Stimulated activated CD8-positive, alpha-beta memory T cell treated with anti-CD3 and anti-CD28 coated beads, Interleukin-4, amount 100 ng/mL, for 1 hour (primary cell): ENCODE data around the gene YOD1.

ENCODE experiments used
- DNase-seq, 2 donors: peaks; one replicate each; pipeline ENCODE4 v3.0.0-alpha.2; 2020; ENCODE audit warnings: low read depth in 2 of 2, low spot score in 1 of 2

Gene YOD1

DNA sequence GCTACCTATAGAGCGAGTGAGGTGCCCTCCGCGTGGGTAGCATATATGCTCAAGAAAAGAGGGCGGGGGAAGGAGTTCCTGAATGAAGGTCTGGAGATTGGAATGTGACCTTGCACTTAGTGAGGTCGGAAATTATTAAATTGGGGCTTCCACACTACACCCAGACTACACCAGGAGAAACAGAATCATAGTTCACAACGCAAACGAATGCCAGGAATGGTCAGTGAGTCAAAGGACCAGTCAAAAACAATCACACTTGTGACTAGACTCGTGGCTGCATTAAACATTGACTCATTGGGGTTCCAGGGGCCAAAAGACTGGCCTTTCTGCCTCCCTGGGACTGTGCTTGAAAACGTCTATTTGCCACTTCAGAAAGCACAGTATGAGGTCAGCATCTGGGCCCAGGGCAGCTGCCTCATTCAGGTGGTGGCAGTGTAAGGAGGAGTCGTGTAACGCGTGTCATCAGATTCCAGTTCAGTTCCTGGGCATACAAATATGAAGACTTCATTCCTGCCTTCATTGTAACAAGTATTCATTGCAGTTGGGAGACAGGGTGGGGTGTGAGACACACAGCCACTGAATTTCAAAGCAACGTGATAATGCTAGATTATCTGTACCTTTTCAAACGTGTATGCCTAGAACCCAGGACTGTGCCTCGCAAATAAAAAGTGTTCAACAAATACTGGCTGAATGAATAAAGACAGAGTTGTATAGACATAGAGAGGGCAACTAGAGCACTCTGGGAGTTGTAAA, at the start of gene YOD1:
Gene YOD1, minus strand, starts transcription at position 18 of the 753 bp plus-strand sequence. CDS start 178 bp downstream, outside the sequence.
- DNase-seq, result no peak

GRCh38 chr1:207097871-207098324, 46.9 kb upstream of the YOD1 start:
- no peak for DNase-seq

- DNase-seq, result no peak
Measured at GRCh38 chr1:207093944-207094343, 42.9 kb upstream of the YOD1 start.

DNA sequence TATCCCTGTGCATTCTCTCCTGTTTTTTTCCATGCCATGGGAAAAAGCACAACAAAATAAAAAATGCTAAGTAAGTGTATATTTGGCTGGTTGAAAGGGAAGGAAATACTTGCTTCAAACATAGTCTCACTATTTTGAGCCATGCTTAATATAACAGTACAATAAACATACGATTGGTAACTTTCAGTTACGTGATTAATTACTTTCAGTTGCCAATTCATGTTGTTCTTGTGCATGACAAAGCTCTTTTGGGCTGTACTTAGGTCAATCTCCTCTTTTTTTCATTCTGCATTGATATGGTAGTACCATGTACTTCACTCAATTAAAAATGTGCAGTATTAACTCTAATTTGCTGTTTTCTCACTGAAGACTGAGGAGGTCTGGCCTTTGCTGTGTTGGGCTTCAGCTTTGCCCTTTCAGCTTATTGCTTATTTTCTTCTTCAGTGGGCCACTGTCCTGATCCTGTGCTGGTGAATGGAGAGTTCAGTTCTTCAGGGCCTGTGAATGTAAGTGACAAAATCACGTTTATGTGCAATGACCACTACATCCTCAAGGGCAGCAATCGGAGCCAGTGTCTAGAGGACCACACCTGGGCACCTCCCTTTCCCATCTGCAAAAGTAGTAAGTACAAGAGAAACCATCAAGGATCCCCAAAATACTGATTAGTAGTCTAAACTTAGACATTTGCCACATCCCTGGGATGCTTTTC, 40.3 kb upstream of the YOD1 start:
- DNase-seq, result no peak

DNA sequence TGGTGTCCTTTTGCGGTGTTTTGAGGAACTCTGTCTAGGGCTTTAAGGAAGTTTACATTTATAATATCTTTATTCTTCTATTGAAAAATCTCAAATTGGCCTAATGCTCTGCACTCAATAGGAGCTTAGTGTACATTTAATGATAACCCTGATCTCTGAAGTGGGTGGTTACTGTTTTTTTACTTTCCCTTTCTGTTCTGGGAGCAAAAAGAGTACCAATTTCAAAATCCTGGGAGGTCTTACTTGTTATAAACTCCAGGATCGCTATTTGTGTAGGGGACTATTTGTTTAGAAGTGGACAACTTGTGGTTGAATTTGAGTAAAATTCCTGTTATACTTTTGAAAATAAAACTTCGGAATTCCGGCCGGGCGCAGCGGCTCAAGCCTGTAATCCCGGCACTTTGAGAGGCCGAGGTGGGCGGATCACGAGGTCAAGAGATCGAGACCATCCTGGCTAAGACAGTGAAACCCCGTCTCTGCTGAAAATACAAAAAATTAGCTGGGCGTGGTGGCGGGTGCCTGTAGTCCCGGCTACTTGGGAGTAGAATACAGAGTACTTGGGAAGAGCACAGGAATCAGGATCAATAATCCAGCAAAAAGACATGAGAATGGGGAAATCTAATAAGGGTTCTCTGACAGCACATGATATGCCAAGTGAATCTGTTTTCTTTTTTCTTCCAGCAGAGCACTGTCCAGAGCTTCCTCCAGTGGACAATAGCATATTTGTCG, 38.8 kb upstream of the YOD1 start:
- DNase-seq, result no peak

DNA sequence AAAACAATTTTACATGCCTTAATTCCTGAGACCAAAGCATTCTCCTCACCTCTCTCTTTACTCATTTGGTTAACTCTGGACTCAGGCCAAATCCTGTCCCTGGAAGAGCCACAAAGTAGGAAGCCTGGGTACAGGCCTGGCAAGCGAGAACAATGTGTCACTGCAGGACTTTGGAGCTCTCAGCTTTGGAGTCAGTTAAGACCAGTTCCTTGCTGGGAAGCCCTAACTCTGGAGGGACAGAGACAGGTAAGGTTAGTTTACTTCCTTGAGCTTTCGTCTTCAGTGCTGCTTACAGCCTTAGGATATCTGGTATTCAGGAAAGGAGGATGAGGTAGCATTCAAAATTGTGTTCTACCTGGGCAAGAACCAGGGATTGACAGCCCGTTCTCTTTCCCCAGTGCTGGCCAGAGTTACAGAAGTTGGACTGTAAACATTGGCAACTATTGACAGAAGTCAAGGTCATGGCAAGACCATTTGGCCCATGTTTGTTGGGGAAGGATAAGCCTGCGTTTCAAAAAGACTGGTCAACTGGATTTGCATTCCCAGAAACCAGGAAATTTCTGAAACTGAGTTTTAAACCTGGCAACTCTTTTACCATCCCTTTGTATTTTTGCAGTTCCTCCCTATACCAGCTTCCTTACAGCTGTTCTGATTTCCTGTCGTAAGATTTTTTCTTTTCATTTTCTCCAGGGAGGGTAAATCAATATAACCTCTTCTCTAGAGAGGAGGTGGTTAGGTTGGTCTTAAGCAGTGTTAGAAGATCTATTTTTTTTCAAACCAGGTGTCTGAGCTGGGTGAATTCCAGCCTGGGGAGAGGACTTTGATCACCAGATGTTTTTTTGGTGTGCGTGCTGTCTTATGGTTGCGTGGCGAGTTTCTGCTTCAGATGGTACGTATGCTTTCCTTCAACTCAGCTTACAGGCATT, 38.0 kb upstream of the YOD1 start, which contains the start of gene C4BPB:
Gene C4BPB, plus strand, starts transcription at position 160 of the 926 bp plus-strand sequence. Its CDS starts 672 bp downstream, at position 832.
- DNase-seq, result no peak

- no peak for DNase-seq
Measured at GRCh38 chr1:207088161-207088560, 37.2 kb upstream of the YOD1 start.

DNA sequence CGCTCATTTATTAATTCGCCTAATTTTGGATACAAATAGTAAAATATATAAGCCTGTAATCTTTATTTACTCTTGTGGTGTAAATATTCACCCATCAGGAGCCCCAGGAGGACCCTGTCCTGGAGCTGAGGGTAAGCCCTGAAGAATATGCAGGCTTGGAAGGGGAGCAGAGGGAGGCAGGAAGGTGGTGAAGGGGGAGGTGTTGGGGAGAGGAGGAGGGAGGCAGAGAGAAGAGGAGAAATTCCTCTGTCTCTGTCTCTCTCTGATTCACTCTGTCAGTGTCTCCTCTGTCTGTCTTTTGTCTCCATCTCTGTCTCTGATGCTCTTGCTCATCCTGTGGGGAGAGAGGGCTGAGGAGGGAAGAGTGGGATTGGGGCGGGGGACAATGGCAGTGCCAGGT, 34.9 kb upstream of the YOD1 start:
- DNase-seq, result no peak

- DNase-seq, result peak; percentile 20 to 22
Measured at GRCh38 chr1:207084701-207085180, 33.7 kb upstream of the YOD1 start.

DNA sequence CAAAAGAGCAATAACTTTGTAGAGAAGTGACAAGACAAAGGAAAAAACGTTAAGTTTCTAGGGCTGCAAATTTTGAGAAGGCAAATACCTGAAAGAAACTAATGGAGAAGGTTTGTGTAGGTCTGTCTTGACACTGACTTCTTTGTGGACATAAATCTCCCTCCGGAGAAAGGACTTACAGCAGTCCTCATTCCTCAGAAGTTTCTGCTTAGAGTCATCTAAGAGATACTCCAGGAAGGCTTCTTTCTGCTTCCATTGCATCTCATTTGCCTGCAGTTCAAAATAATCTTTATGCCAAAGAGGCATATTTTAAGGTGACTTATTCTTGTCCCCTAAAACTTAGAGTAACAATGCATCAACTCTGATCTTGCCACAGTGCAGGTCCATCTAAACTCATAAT, 33.2 kb upstream of the YOD1 start:
- no peak for DNase-seq

DNA sequence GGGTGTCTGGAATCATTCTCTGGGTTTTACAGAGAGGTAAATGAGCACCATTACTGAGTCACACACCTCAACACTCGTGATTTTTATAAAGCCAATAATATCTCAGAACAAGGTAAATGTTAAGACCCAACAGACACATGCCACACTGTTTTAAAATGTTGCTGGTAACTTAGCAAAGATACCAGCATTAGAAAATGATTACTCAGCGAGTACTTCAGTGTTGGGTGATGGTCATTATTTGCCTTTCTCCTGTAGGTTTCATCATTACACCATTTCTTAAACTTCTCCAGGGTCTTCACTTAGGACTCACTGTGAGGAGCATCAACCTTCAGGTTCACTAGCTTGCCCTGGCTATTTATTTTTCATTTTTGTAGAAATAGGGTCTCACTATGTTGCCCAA, 30.8 kb upstream of the YOD1 start:
- no peak for DNase-seq

DNA sequence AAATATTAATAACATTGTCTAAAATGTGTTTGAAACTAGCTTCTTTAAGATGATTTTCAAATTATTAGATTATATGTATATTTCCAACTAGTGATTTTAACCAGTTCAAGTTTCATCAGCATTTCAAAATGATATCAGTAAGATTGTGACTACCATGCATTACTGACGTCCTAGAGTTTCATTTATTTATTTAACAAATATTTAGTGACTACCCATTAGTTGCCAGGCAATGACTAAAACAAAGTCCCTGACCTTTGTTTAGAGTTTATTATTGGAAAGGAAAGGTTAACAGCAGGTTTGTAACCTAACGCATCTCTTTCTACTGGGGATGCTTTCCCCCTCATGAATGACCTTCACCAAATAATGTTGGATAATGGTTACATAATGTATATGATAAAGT, 30.1 kb upstream of the YOD1 start:
- no peak for DNase-seq

DNA sequence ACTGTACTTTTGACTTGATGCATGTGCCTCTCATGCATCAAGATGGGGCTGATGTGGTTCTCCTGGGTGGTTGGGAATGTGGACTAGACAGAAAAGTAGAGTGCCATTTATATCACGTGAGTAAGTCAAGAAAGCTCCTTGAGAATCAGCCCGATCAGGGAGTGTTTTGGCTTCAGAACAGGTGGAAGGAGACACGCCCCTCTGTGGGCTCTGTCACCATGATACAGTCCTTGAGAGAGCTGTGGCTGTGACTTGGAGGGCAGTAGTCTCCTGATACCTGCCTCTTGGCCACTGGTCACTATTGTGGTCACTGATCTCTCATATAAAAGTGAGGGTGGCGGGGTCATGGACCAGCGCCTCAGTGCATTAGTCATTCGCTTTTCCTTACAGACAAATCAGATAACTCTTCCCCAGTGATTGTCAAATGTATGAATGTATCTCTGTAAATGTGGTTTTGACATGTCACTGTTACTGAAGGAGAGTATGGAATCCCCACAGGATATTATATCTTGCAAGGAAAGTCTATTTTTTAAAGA, 28.8 kb upstream of the YOD1 start:
- no peak for DNase-seq

DNA sequence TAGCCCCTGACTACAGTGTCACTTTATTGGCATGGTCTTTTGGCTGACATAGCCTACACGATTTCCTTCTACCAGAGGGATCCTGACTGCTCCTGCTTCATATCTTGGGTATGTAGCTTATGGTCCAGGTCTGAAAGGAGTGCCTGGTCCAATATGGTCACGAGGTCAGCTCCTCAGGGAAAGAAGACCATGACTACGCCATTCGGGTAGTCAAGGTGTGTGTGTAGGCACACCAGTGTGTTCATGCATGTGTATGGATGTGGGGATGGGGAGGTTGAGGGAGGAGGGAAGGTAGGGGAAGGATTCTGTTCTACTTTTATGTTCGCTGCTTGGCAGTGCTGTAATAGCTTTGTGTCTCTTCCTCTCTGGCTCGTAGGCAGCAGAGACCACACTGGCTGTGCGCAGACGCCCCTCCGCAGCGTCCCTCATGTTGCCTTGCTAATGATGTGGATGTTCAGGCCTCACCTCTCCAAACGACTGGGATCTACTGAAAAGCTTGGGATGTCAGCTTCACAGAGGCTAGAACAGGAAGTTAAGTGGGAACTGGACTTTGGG, 27.6 kb upstream of the YOD1 start:
- no peak for DNase-seq

DNA sequence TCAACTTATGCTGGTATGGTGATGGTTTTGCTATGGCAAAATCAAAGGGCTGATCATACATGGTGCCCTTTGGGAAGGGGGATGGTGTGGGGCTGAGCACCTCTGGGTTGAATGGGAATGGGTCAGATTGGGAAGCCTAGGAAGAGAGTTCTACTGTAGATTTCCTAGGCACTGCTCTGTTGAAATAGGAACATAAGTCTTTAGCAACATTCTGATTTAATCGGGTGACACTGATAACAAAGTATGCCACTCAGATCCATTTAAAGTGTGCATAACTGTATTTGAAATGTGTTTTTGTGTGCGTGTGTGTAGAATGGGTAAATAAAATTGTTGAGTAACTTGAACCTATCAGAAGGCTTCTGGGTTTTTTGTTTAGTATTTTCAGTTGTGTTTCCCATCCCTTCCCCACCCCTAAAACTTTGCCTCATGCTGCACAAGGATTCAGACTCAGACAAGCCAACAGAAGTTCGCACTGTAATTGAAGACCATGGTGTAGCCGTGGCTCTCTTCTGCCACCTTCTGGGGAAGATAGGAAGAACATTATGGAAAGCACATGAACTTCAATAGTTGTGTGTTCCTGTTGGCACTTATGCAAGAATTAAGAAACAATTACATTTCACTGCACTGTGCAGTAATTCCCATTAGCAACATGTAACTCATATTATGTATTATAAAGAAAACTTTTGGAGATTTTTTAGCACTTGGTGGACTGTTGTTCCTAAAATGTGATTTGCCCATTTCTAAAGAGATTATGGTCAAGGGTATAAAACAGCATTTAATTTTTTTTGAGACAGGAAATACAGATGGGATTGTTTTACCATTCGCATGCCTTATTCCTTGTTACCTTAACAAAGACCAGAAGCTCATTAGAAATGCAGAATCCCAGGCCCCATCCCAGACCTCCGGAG, 26.7 kb upstream of the YOD1 start:
- peak in 1 of 2 donors; percentile 31 for DNase-seq

- no peak for DNase-seq
Measured at GRCh38 chr1:207077012-207077411, 26.0 kb upstream of the YOD1 start.

DNA sequence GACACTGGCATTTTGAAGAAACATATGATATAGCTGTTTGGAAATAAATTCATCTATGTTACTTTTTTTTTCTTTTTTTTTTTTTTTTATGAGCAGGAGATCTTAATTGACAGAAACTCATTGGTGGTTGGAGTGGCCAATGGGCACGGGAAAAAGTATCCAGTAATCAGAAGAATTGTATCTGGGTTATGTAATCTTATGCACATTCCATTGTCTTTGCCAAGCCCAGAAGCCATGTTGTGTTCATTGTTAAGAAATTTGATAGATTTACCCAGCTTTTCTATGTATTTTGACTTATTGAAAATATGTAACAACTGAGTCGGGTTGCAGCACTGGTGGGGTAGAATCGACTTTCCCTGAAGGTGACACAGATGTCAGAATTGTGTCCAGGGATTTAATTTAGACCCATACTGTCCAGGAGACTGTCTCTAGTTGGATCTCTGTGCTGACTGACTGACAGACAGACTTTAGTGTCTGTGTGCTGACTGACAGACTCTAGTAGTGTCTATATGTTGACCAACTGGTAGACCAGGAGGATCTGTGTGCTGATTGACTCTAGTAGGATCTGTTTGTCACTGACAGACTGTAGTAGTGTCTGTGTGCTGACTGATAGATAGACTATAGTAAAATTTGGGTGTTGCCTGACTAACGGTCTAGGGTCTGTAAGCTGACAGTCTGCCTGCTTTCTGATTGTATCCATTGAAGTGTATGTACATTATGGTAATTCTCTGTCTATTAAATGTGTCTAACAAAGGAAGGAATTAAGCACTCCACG, 25.4 kb upstream of the YOD1 start:
- DNase-seq, result no peak
